BJ (cell line): Measurements from ENCODE around the gene C2orf49. TPM values are rescaled to one million over a fixed set of nuclear protein-coding genes. Genes with fewer than 3 reads are reported as not detected.

Experiments
- CTCF ChIA-PET: fragments of 350-600 bp; formaldehyde crosslinking; extraction: SDS; loops from one replicate; lab custom pipeline; 2021; ENCODE audit warnings: antibody characterized with exemption, inconsistent platforms; lab: Yijun Ruan, JAX
- POLR2A ChIA-PET: fragments of 300-600 bp; sonication (Branson Sonifier 250); formaldehyde crosslinking; extraction: SDS; loops from one replicate; lab custom pipeline; 2021; ENCODE audit warnings: antibody characterized with exemption; lab: Charles Lee
- DNase-seq: peaks from one replicate; pipeline ENCODE4 v3.0.0-alpha.2; 2011; ENCODE audit warnings: low read depth
- H3K27me3 ChIP-seq: 2 replicates; pipeline ENCODE4 v1.6.0; 2011; ENCODE audit warnings: low read length; ENCODE audit not compliant: control insufficient read depth, insufficient read depth
- H3K36me3 ChIP-seq: 2 replicates; pipeline ENCODE4 v1.5.1; 2011; ENCODE audit warnings: low read length; ENCODE audit not compliant: control insufficient read depth, insufficient read depth
- H3K4me3 ChIP-seq: 2 replicates; pipeline ENCODE4 v1.5.1; 2011; ENCODE audit warnings: low read depth, mild to moderate bottlenecking, control low read depth, low read length
- polyA plus RNA-seq: library from polyadenylated mRNA; depleted of rRNA; stranded (reverse); fragments of >200 nt; gene quantifications from 2 replicates; pipeline ENCODE4 v1.2.3, GENCODE V29; 2011
- TF ChIP-seq, protein P1 (sequence below): IDR thresholded peaks from 2 replicates; pipeline ENCODE4 v1.5.1; 2011; ENCODE audit warnings: low read depth, mild to moderate bottlenecking, control low read depth, inconsistent platforms, low read length, moderate library complexity; ENCODE audit not compliant: insufficient read depth

The C2orf49 gene
- polyA plus RNA-seq, 1 experiment = 12.2 TPM

DNA sequence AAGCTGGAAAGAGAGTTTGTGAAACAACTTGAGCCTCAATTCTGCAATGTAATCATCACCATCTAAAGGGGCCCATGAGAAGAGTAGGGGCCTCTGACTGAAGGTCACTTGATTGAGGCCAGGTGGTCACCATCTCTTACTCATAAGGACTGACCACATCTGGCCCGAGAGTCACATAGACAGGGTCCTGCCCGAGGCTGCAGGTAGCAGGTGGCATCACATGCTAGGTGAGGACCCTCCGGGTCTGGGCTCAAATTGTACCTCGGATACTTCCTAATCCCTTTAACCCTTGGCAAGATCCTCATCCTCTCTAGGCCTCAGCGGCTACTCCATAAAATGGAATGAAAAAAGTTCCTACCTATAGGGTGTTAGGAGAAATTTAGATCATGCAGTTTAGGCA is 44.8 kb downstream of the C2orf49 start:
- POLR2A ChIA-PET = no interaction called here
- TF ChIP-seq, protein P1, sequence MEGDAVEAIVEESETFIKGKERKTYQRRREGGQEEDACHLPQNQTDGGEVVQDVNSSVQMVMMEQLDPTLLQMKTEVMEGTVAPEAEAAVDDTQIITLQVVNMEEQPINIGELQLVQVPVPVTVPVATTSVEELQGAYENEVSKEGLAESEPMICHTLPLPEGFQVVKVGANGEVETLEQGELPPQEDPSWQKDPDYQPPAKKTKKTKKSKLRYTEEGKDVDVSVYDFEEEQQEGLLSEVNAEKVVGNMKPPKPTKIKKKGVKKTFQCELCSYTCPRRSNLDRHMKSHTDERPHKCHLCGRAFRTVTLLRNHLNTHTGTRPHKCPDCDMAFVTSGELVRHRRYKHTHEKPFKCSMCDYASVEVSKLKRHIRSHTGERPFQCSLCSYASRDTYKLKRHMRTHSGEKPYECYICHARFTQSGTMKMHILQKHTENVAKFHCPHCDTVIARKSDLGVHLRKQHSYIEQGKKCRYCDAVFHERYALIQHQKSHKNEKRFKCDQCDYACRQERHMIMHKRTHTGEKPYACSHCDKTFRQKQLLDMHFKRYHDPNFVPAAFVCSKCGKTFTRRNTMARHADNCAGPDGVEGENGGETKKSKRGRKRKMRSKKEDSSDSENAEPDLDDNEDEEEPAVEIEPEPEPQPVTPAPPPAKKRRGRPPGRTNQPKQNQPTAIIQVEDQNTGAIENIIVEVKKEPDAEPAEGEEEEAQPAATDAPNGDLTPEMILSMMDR = no peak
- Histone ChIP-seq H3K27me3 (no peaks in the 10 kb centered on the region), H3K36me3 (peaks cover 44% of the 10 kb centered on the region), H3K4me3 (no peak overlapping the region)
- CTCF ChIA-PET = interaction anchor here (0.9 kb wide), 1 partner anchor 13 kb away, joined by 3 read pairs; no protein-coding TSS in a partner anchor
- no peak for DNase-seq

DNA sequence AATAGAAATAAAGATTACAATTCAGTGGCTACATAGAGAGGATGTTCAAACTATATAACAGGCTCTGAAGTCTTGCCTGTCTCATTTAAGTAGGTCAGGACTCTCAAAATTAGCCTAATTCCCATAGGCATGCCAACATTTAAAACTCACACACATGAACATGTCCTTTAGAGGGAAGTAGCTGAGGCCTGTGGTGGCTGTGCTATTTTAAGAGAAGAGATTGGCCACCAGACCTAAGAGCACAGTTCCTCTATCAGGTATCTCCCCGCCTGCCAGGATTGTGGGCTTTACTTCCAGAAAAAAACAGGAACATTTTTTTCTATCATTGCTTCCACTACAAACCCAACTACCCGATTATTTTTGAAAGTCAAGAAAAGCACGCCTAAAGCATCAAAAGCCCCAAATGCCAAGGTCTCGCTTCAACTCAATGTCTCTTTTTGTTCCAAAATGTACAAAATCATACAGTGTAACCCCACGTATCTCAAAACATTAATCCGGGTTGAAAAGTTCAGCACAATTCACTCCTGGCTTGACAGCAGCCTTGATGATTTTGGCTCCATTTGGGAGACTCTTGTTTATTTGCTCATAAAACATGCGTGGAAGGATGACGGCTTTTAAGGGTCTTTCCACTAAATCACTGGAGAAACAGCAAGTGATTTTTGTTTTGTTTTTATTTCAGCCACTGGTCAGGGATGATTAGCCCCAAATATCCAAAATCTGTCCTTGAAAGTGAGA is 46.3 kb downstream of the C2orf49 start:
- Histone ChIP-seq H3K36me3 (peaks cover 36% of the 10 kb centered on the region), H3K27me3 (no peaks in the 10 kb centered on the region), H3K4me3 (no peak overlapping the region)
- POLR2A ChIA-PET = no interaction called here
- DNase-seq = no peak
- TF ChIP-seq, protein P1 = no peak
- CTCF ChIA-PET = no interaction called here

DNA sequence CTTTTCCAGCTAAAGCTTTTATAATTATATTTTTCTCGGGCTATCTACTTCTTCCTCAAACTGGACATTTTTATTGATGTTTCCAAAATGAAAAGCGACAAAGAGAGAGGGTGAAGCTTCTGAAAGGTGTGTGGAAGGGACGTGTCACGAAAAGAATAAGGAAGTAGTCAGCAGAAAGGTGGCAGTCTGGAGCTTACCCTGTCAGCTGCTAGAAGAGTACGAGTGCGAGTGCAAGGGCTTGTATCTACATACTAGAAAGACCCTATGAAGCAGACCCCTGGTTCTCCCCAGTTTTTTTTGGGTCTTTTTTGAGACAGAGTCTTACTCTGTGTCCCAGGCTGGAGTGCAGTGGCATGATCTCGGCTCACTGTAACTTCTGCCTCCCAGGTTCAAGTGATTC is 46.9 kb downstream of the C2orf49 start:
- CTCF ChIA-PET = interaction anchor here (1.2 kb wide), 1 partner anchor 137 kb away, joined by 3 read pairs; no protein-coding TSS in a partner anchor
- TF ChIP-seq, protein P1 = no peak
- DNase-seq = no peak
- Histone ChIP-seq H3K36me3 (peaks cover 34% of the 10 kb centered on the region), H3K4me3 (no peak overlapping the region), H3K27me3 (no peaks in the 10 kb centered on the region)
- POLR2A ChIA-PET = no interaction called here

DNA sequence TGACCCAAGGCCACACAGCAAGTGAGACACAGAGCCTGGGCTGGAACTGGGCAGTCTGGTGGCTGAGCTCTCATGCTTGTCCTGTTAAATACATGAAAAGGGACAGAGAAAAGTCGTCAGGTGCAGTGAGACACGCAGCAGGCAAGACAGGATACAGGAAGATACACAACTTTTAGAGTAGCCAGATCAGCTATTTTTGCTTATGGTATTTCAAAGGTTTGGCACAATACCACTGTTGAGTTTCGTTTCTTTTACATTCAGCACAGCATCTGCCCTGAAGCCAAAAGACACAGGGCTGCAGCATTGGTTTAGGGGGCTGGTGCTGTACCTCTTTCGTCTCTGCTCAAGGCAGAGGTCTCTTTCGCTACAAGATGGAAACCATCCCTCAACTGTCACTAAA is 47.5 kb downstream of the C2orf49 start:
- TF ChIP-seq, protein P1 = no peak
- CTCF ChIA-PET = interaction anchor here (0.9 to 1.2 kb wide), 2 partner anchors 9 to 136 kb away, joined by 3 read pairs; no protein-coding TSS in a partner anchor
- peaks cover 34% of the 10 kb centered on the region for H3K36me3 ChIP-seq
- no peak overlapping the region for H3K4me3 ChIP-seq
- H3K27me3 ChIP-seq = no peaks in the 10 kb centered on the region
- DNase-seq = no peak
- POLR2A ChIA-PET = no interaction called here

DNA sequence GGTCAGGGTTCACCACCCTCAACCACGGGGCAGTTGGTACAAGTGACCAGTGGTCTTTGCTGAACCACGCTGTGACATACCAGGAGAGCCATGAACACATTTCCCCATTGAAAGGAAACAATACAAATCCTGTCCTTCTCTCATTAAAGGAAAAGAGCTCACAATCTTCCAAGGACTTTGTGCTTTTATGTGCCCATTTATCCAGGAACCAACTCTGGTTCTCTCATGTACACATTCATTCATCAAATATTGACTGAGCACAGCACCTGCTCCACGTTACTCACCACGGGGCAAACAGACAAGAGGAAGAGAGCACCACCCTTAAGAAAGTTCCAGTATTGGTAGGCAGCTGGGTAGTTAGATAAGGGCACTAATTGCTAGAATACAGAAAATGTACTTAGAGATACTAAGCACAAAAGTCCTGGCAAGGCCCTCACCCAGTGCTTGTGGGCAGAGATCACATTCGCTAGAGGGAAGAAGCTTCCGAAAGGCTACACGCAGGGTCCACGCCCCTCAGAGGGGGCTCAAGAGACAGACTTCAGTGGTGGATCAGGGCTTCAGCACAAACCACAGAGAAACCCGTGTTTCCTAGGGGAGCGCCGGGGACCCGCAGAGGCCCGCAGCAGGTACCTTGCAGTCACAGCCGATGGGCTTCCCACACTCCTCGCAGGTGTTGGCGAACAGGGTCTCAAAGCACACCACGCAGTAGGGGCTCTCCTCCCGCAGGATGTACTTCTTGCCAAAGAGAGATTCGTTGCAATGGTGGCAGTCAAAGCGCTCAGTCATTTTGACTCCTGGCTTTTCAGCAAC is 48.6 kb downstream of the C2orf49 start:
- ChIA-PET POLR2A (no interaction called here), CTCF (interaction anchor here (0.9 kb wide), 1 partner anchor 10 kb away, joined by 3 read pairs; no protein-coding TSS in a partner anchor)
- DNase-seq = no peak
- TF ChIP-seq, protein P1 = no peak
- Histone ChIP-seq H3K4me3 (no peak overlapping the region), H3K27me3 (no peaks in the 10 kb centered on the region), H3K36me3 (peaks cover 30% of the 10 kb centered on the region)
